HG02943 (cell line): ENCODE results near the gene TSHR.
"Not testable (repeated sequence)": the region's sequence is repeated elsewhere in the genome, so short reads cannot be mapped to it uniquely, and the experiment has no call there.

Source experiments
- ATAC-seq: cut with Tn5 transposase; IDR thresholded peaks from one replicate; pipeline ENCODE4 v1.9.1; 2021; ENCODE audit warnings: mild to moderate bottlenecking, low read depth, moderate library complexity; ENCODE audit not compliant: unreplicated experiment

Gene TSHR

DNA sequence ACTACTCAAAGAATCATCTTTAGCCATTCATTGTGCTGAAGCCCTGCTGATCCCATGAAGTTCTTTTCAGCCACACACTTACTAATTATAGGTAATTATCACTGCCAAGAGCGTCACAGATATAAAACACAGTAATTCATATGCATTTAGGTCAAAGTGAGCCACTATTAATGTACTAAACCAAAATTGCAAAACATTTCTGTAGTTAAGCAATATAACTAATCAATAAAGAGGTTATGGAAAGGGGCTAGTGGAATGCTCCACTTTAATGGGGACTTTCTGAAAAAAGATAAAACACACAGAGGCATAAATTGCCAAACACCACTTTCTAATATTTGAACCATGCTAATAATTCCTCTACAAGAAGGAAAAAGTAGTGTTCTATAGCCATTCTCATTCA lies 7.1 kb upstream of the TSHR start:
- no peak for ATAC-seq

DNA sequence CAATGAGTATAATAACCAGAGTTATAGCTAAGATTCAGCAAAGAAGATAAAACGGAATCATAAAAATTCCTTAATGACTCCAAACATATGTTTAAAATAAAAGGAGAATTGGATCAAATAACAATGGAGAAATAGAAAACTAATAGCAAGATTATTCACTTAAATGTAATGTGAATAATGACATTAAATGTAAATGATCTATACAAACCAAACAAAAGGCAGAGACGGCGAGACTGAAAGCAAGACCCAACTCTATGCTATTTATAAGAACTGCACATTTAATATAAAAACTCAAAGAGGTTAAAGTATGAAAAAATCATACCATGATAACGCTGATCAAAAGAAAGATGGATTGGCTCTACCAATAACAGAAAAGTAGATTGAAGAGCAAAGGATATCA lies 3.9 kb upstream of the TSHR start:
- no peak for ATAC-seq

DNA sequence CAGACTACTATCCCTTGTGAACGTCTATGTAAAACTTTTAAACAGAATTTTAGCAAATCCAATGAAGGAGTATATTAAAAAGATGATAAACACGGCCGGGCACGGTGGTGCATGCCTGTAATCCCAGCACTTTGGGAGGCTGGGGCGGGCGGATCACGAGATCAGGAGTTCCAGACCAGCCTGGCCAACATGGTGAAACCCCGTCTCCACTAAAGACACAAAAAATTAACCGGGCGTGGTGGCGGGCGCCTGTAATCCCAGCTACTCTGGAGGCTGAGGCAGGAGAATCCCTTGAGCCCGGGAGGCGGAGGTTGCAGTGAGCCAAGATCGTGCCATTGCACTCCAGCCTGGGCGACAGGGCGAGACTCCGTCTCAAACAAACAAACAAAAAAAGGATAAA lies 2.2 kb upstream of the TSHR start:
- not testable (repeated sequence) for ATAC-seq

DNA sequence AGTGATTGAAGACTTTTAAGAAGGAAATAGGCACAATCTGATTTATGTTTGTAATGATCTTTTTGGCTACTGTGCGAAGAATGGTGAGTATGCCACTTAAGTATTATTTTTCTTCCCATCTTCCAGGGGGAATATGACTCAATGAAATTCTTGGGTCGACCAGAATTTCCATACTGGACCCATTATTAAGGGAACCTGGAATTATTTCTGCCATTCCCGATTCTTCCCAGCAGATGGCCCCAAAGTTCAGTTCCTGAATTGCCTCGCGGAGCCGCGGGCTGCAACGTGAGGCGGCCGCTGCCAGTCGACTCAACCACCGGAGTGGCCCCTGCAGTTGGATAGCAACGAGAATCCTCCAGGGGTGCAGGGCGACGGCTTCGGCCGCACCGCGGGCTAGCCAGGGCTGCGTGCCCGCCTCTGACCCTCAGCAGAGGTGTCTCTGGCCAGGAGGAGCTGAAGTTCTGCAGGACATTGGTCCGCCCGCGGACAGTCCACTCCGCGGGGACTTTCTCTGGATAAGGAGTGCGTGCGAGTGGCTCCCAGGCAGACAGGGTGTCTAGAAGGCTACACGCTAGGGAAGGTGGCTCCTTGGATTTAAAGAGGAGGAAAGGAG lies 628 bp upstream of the TSHR start:
- no peak for ATAC-seq

DNA sequence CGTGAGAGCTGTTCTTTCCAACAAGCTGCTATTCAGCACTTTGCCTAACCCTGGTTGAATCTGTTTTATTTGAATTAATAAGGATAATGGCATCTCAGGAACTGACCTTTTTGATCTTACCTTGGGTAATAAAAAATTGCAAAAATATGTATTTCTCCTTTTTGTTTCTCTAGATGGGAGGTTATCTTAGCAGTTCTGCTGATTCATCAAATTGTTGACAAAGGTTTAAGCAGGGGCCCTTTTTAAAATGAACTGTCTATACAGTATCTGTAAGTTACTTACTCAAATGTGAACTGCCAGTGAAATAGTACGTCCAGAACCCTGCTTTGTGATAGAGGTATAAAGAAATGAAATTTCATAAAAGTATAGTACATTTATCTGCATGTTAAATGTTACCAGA lies 681 bp downstream of the TSHR start:
- ATAC-seq, result no peak

DNA sequence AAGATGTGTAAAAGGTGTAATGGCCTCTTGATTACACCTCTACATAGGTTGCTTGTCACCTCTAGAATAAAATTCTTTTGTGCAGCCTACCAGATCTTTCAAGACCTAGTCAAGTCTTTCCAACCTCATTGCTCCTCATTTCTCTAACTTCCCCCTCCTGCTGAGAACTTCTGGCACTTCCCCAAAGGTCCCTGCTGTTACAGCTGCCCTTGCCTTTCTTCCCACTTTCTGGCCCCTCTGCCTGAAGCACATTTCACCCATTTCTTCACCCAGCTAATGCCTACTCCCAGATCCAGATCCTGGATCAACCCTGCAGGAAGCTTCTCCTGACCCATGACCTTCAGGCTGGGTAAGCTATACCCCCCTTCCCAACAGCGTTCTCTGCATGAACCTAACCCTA lies 1.5 kb downstream of the TSHR start:
- ATAC-seq, result no peak

DNA sequence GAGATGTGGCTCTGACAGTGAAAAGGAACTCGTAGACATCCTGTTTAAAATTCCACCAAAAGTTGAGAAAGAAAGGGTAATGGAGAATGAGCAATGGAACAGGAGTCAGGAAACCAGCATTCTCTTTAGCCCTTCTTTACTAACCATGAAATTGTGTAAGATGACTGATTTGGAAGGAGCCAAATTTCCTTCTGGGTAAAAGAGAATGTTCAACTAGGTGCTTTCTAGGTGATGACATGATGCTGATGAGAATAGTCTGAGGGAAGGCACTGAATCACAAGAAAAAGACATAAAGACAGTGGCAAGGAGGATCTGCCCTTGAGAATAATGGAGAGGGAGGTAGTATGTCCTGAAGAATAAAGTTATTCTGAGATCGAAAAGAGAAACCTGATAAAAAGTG lies 2.2 kb downstream of the TSHR start:
- no peak for ATAC-seq

DNA sequence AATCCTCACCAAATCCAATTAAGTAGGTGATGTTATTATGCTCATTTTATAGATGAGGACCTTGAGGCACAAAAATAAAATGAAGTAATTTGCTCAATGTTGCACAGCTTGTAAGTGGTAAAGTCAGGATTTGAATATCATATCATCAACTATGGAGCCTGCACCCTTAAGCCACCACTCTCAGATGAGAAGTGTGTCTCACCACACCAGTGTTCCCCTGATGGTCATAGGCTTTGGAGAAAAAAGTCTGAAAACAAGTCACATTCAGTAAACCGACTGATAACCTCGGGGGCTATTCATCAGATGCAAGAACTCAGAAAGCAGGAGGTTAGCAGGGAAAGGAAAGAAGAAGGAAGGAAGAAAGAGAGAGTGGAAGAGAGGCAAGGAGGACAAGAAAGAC lies 2.8 kb downstream of the TSHR start:
- ATAC-seq, result no peak

DNA sequence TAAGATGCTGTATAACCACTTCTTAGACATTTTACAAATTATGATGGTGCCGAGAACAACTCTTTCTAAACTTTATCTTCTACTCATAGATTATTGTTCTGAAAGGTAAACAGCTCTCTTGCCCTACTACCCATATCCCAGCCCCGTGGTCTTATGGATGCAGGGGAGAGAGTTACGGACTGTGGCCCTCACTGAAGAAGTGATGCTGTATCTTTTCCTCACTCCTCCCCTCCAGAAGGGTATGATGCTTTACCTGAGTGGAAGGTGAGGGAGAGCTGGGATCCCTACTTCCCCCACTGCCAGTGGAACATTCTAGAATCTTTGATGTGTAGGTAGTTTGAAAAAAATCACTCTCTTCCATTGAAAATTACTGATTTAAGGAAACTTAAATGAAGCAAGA lies 3.5 kb downstream of the TSHR start:
- ATAC-seq, result no peak

DNA sequence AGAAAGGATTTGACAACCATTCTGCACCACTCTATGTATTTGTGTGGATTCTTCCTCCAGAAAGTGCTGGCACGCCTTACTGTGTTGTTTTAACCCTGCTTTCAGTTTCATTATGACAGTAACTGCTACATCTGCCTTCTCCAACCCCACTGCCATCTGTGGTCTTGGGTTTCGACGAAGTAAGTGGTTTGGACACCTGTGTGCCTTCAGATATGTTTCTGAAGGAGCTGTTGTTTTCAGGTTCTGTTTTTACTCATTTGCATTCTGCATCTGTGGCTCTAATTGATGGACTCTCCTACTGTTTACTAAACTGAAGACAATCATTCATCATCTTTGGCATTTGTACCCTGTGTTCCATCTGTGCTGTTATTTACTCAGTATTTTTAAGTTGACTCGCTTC lies 4.1 kb downstream of the TSHR start:
- peak; percentile 99 for ATAC-seq

DNA sequence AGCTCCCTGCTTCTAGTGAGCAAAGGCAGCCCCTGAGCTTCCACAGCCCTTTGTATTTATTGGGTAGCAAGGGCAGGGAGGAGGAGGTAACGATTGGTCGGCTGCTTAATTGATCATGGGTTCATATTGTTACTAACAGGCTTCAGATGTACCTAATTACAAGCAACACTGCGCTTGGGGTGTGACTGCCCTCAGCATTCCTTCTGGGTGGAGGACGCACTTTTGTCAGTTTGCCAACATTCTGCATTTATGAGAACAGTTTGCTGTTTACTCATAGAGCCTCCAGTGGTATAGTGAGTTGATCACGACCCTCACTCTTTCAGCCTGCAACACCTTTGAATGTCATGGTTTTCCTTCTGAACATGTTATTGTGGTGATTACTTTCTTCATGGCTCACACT lies 9.6 kb downstream of the TSHR start:
- no peak for ATAC-seq

DNA sequence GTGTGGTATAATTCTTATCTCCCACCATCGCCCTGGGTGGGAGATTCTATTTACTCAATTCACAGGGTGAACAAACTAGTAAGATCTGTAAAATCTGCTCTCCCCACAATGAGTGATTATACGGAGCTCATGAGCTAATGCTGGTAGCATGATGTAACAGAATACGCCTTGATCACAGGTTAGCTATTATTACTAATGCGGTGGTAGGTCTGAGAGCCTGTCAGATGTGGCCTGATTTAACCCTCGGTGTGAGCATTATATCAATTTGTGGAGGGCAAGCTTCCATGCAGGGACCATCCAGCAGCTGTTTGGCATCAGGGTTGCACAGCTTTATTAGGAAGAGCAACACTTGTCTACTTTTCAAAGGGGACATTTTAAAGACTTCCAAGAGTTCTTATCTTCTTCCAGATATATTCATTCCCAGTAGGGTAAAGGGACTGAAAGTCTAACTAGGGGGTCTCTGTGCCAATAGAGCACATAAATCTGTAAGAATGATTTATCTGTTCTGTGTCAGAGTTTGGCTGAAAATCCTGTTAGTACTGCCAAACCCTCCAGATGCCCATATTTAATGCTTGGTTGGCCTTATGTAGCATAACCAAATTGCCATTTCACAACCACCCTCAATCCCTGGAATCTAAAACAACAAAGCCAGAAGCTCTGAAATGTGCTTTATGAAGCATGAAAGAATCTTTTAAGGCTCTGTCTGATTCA lies 18.7 kb downstream of the TSHR start:
- ATAC-seq, result no peak

DNA sequence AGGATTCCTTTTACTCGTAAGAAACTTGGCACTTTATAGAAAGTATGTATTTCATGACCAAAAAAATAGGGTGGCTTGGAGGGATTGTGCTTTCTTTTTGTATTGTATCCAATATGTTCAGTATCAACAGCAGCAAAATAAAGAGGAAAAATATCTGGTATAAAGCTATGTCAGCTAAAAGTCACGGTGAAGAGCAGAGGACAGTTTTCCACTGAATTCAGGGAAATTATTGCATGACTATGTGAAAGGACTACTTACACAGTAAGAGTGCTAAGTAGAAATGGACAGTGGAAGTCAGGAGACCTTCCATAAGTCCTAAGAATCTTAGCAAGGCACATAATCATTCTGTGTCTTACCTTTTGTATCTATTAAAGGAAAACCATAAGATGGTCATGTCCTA lies 19.3 kb downstream of the TSHR start:
- no peak for ATAC-seq

DNA sequence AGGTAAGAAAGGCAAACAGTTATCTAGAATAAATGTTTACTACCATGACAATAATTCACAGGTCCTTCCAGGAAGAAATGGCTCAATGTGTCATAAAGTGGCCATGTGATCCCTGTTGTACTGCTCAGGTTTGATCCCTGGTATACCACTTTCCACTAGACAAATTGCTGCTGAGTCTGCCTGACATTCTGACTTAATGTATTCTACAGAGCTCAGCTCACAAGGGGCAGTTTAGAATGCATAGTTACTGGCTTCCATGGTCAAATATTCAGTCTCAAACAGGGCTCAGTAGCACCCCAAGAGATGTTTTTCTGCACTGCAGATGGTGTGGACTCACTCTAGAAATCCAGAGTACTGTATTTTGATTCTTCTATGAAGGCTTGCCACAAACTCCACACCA lies 21.8 kb downstream of the TSHR start:
- ATAC-seq, result no peak

DNA sequence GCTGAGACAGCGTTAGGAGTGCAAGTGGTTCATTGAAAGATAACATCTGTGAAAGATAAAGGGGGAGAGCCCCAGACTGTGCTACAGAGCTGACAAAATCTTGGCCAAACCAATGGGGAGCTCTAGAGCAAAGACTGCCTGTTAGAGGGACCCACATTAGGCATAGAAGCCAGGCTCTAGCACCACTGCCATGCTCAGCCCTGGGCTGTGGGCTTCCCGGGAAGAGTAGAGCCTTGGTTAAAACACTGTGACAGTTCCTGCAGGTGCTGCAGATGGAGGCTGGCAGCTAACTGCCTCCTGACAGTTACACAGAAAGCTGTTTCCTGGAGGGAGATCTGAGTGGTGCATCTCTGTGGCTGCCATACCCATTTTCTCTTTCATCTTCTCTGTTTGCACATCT lies 23.0 kb downstream of the TSHR start:
- peak; percentile 54 for ATAC-seq

DNA sequence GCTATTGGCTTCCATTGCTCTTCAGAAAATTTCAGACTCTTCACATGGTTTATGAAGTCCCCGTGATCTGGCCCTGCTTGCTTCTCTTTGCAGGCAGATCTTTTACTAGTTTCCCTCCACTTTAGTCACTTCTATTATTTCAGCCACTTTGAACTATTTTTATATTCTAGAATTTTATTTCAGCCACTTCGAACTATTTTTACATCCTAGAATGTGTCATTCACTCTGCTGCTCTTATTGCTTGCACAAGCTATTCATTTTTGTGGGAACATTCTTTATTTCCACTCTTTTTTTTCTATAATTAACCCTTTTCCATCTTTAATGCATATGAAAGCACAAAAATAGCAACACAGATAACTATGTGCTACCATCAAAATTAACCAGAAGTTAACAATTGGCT lies 24.5 kb downstream of the TSHR start:
- no peak for ATAC-seq

DNA sequence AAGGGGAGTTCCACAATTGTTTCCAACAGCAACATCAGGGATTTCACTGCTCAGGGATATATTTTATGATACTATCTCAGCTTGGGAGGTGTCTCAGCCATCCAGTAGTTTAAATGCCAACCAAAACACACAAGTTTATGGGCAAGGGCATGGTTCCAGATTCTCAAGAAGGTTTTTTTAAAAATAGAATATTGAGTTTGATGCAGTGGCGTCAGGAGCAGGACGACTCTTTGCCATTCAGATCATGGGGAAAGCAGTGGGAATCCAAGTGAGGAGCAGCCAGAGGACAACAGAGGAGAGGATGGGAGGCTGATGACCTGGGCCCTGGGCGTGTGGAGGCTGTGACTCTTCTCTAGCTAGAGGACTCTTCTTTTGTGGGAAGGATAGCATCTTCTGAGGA lies 25.7 kb downstream of the TSHR start:
- ATAC-seq, result no peak

DNA sequence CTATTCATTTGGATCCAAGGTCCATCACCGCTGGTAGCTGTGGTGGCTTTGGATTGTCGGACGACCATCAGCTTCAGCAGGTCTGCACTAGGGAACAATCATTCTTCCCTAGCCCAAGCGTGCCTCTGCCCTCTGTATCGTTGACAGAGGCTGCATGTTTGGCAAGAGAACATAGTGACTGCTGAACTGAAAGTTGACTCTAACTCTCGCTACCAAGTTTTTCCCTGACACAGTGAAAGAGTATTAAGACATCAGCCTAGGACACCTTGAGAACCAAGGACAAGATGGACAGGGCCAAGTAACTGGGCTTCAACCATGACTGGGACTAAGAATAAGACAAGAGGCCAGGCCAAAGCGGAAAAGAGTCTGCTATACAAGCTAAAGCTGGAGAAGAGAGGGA lies 26.3 kb downstream of the TSHR start:
- no peak for ATAC-seq

DNA sequence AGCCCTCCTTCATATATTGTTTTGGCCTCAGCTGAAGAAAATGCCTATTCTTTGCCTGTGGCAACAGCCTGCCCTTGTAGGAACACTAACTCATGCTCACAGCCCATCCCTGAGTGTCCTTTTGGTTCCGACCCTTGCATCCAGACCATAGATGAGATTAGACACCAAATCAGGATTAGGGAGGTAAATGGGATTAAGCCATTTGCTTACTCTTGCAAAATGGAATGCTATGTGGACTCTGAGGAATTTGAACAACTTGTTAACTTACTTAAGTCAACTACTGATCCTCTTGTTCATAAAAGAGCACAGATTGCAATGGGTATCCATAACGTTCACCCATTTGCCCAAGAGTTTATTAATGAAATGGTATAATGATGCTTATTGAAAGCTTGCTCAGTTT lies 27.3 kb downstream of the TSHR start:
- ATAC-seq, result no peak

DNA sequence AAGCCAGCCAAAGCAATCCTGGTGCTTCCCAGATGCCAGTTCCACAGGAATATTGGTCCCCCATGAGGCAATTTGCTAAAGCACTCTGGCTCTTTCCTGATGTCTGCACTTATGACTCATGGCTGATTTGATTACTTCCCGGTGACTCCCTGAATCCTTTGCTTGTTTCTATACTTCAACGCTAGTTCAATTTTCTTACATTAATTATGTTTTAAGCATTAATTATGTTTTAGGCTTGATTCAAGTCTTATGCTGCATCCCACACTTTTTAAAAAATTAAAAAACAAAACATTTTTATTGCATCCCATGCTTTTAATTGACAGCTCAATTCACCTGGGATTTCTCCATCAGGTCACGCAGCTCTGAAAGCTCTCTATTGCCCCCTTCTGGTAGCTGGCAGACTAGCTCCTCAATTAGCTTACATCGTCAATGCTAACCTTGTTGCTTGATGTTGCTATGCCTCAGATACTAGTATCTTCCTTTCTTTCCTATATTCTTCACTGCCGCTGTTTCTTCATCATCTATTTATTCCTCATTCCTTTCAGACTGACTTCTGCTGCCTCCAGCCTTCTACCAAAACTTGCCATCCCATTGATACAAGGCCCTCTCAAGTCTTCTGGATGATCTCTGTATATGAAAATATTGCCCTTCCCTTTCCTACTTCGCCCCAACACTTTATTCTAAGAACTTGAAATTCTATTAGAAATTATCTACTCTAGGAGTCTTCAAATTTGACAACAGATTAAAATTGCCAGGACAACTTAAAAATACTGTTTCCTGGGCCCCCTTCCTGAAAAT lies 32.0 kb downstream of the TSHR start:
- ATAC-seq, result no peak

DNA sequence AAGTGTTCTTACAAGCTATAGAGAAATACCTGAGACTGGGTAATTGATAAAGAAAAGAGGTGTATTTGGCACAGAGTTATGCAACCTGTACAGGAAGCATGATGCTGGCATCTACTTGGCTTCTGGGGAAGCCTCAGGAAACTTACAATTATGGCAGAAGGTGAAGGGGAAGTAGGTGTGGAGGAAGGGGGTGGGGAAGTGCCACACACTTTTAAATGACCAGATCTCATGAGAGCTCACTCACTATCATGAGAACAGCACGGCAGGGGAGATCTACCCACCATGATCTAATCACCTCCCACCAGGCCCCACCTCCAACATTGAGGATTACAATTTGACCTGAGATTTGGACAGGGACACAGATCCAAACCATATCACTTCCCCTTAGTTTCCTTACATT lies 32.8 kb downstream of the TSHR start:
- no peak for ATAC-seq
